GM23248 (cell line): ENCODE data around the gene MFNG.

Source experiments
- EZH2 ChIP-seq: fragments of 200-600 bp; sonication (generic); IDR thresholded peaks from 2 replicates; pipeline ENCODE4 v1.6.1; 2018; ENCODE audit warnings: antibody characterized with exemption, mild to moderate bottlenecking; ENCODE audit not compliant: insufficient read depth, poor library complexity, severe bottlenecking
- EZH2phosphoT487 ChIP-seq: fragments of 200-600 bp; sonication (generic); IDR thresholded peaks from 2 replicates; pipeline ENCODE4 v1.6.1; 2018; ENCODE audit warnings: antibody characterized with exemption, moderate library complexity, mild to moderate bottlenecking, low read depth; ENCODE audit not compliant: insufficient read depth

DNA sequence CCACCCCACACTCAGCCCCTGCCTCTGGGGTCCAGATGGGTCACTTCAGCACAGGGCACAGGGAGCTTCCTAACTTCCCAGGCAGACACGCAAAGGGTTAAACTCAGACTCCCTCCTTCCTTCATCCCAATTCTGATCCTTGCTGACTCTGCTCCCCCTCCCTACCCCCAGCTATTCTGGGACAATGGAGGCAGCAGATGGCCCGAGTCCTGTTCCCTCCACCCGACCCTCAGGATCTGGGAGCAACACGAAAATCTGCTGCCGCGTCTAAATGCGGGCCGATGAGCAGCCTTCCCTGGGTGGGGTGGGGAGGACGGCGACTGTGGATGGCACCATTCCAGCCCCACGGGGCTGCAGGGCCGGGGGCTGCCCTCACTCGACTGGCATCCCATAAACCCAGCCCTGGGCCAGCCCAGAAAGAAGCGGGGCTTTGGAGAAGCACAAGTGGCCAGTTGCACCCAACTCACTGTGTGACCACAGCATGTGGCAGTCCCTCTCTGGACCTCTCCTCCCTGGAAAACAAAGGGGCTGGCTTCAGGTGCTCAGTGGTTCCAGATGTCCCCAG lies 18.7 kb downstream of the MFNG start:
- TF ChIP-seq EZH2 (no peak), EZH2phosphoT487 (no peak)
